H1 (cell line): ENCODE measurements around the gene GSPT1. TPM values are rescaled to one million over a fixed set of nuclear protein-coding genes. Genes with fewer than 3 reads are reported as not detected.

Experiments
- CTCF ChIA-PET: fragments of 300-600 bp; sonication (Branson Sonifier 250); formaldehyde crosslinking; loops from one replicate; lab custom pipeline; 2021; ENCODE audit not compliant: partially characterized antibody; lab: Charles Lee
- POLR2A ChIA-PET: fragments of 300-600 bp; sonication (Branson Sonifier 250); formaldehyde crosslinking; loops from one replicate; lab custom pipeline; 2021; ENCODE audit warnings: inconsistent platforms; ENCODE audit not compliant: partially characterized antibody; lab: Charles Lee
- DNase-seq, 2 experiments: peaks; one replicate each; pipeline versions ENCODE4 v3.0.0 to v3.0.0-alpha.2; 2010 to 2022; ENCODE audit warnings: low spot score in 2 of 2, low read depth in 1 of 2, mixed read lengths in 1 of 2
- FAIRE-seq: peaks from 2 replicates; lab custom pipeline; 2011; peaks lifted over from hg19 to GRCh38; lab: Jason Lieb, UNC
- H2AFZ ChIP-seq: 2 replicates; pipeline ENCODE4 v1.8.1; 2012; ENCODE audit warnings: low read length, inconsistent platforms
- H2AK5ac ChIP-seq: 2 replicates; pipeline ENCODE4 v1.6.1; 2013; ENCODE audit warnings: low read depth, low read length
- H2BK120ac ChIP-seq: replicated peaks from 2 replicates; pipeline ENCODE3; 2013; ENCODE audit warnings: low read depth, low read length, inconsistent platforms
- H2BK12ac ChIP-seq: 2 replicates; pipeline ENCODE4 v1.6.1; 2013; ENCODE audit warnings: low read depth, low read length
- H2BK15ac ChIP-seq: 2 replicates; pipeline ENCODE4 v1.6.1; 2013; ENCODE audit warnings: low read length
- H2BK20ac ChIP-seq: 2 replicates; pipeline ENCODE4 v1.6.1; 2013; ENCODE audit warnings: low read length
- H2BK5ac ChIP-seq: 2 replicates; pipeline ENCODE4 v1.6.1; 2013; ENCODE audit warnings: low read depth, low read length
- H3K14ac ChIP-seq: 2 replicates; pipeline ENCODE4 v1.6.1; 2013; ENCODE audit warnings: inconsistent platforms; ENCODE audit not compliant: insufficient read length
- H3K18ac ChIP-seq: 2 replicates; pipeline ENCODE4 v1.6.1; 2013; ENCODE audit warnings: low read length; ENCODE audit errors: extremely low read depth
- H3K23ac ChIP-seq: 2 replicates; pipeline ENCODE4 v1.6.1; 2013; ENCODE audit warnings: inconsistent platforms; ENCODE audit not compliant: insufficient read length
- H3K23me2 ChIP-seq: 2 replicates; pipeline ENCODE4 v1.6.1; 2013; ENCODE audit warnings: low read depth, low read length
- H3K27ac ChIP-seq: 2 replicates; pipeline ENCODE4 v1.6.1; 2011; ENCODE audit warnings: low read depth, low read length, inconsistent platforms
- H3K27me3 ChIP-seq, 4 experiments: replicated peaks in 1 of 4; 1 replicate in 1 of 4; 2 replicates in 3 of 4; pipeline versions ENCODE4 v1.6.1 to v1.8.1; 2011 to 2013; ENCODE audit warnings: low read length in 3 of 4, mild to moderate bottlenecking in 3 of 4, inconsistent platforms in 2 of 4, mixed read lengths in 2 of 4, moderate library complexity in 1 of 4; ENCODE audit not compliant: control insufficient read depth in 3 of 4, insufficient read depth in 3 of 4; ENCODE audit errors: extremely low read depth in 1 of 4
- H3K36me3 ChIP-seq, 4 experiments: 2 replicates each; pipeline versions ENCODE4 v1.6.1 to v1.8.1; 2011 to 2013; ENCODE audit warnings: mild to moderate bottlenecking in 4 of 4, low read length in 3 of 4, moderate library complexity in 2 of 4, control low read depth in 1 of 4, inconsistent platforms in 1 of 4; ENCODE audit not compliant: insufficient read depth in 4 of 4, control insufficient read depth in 2 of 4
- H3K4ac ChIP-seq: replicated peaks from 2 replicates; pipeline ENCODE3; 2013; ENCODE audit warnings: low read length, low read depth, mixed read lengths, inconsistent platforms; ENCODE audit not compliant: insufficient read length
- H3K4me1 ChIP-seq, 4 experiments: replicated peaks in 1 of 4; 1 replicate in 1 of 4; 2 replicates in 3 of 4; pipeline versions ENCODE4 v1.6.1 to v1.8.1; 2011 to 2013; ENCODE audit warnings: low read length in 3 of 4, inconsistent platforms in 2 of 4, mixed read lengths in 1 of 4; ENCODE audit not compliant: insufficient read depth in 4 of 4, control insufficient read depth in 3 of 4
- H3K4me2 ChIP-seq, 2 experiments: 2 replicates each; pipeline versions ENCODE4 v1.6.1 to v1.8.1; 2011 to 2013; ENCODE audit warnings: low read depth in 2 of 2, low read length in 2 of 2, control low read depth in 1 of 2, inconsistent platforms in 1 of 2, mild to moderate bottlenecking in 1 of 2; ENCODE audit not compliant: insufficient read depth in 1 of 2
- H3K4me3 ChIP-seq, 4 experiments: fragments of 200-600, 300-600 bp in 1 of 4; sonication (generic), shearing (Covaris generic), sonication (Bioruptor Twin) in 1 of 4; 2 replicates each; pipeline versions ENCODE4 v1.5.1 to v1.8.1; 2011 to 2016; ENCODE audit warnings: low read length in 4 of 4, low read depth in 3 of 4, control low read depth in 2 of 4, inconsistent platforms in 2 of 4, mild to moderate bottlenecking in 2 of 4, mixed read lengths in 1 of 4, moderate library complexity in 1 of 4; ENCODE audit not compliant: insufficient read depth in 2 of 4; ENCODE audit errors: extremely low read depth in 1 of 4
- H3K56ac ChIP-seq: replicated peaks from 2 replicates; pipeline ENCODE3; 2013; ENCODE audit warnings: low read depth, mild to moderate bottlenecking, mixed read lengths, low read length, inconsistent platforms; ENCODE audit not compliant: insufficient read length
- H3K79me1 ChIP-seq: 2 replicates; pipeline ENCODE4 v1.6.1; 2013; ENCODE audit warnings: low read depth, low read length, control low read depth
- H3K79me2 ChIP-seq, 2 experiments: 2 replicates each; pipeline versions ENCODE4 v1.6.1 to v1.8.1; 2012 to 2013; ENCODE audit warnings: low read length in 2 of 2, mild to moderate bottlenecking in 2 of 2, inconsistent platforms in 1 of 2; ENCODE audit not compliant: insufficient read depth in 2 of 2, control insufficient read depth in 1 of 2
- H3K9ac ChIP-seq, 4 experiments: replicated peaks in 1 of 4; 1 replicate in 1 of 4; 2 replicates in 3 of 4; pipeline versions ENCODE4 v1.6.1 to v1.8.1; 2011 to 2013; ENCODE audit warnings: low read depth in 3 of 4, low read length in 3 of 4, control low read depth in 2 of 4, mild to moderate bottlenecking in 2 of 4, moderate library complexity in 2 of 4, inconsistent platforms in 1 of 4; ENCODE audit errors: extremely low read depth in 1 of 4
- H3K9me3 ChIP-seq, 2 experiments: 2 replicates each; pipeline versions ENCODE4 v1.6.1 to v1.8.1; 2012 to 2013; ENCODE audit warnings: mild to moderate bottlenecking in 2 of 2, moderate library complexity in 2 of 2, control low read depth in 1 of 2, inconsistent platforms in 1 of 2, low read depth in 1 of 2, low read length in 1 of 2, mixed read lengths in 1 of 2; ENCODE audit not compliant: insufficient read depth in 2 of 2
- H4K20me1 ChIP-seq, 2 experiments: replicated peaks in 1 of 2; 2 replicates each; pipeline versions ENCODE3 to v1.8.1; 2011 to 2013; ENCODE audit warnings: inconsistent platforms in 2 of 2, low read length in 2 of 2, mild to moderate bottlenecking in 1 of 2; ENCODE audit not compliant: insufficient read depth in 2 of 2, control insufficient read depth in 1 of 2
- H4K5ac ChIP-seq: 2 replicates; pipeline ENCODE4 v1.6.1; 2013; ENCODE audit warnings: low read length, low read depth, mixed read lengths, inconsistent platforms; ENCODE audit not compliant: insufficient read length
- H4K8ac ChIP-seq: 2 replicates; pipeline ENCODE4 v1.8.0; 2013; ENCODE audit warnings: mild to moderate bottlenecking, moderate library complexity, low read length, inconsistent platforms; ENCODE audit not compliant: insufficient read depth; ENCODE audit errors: extremely low read depth
- H4K91ac ChIP-seq: replicated peaks from 2 replicates; pipeline ENCODE3; 2013; ENCODE audit warnings: low read length, mixed read lengths, inconsistent platforms; ENCODE audit not compliant: insufficient read length
- KDM1A ChIP-seq: fragments of 200-600, 300-600 bp; sonication (generic); IDR thresholded peaks from 2 replicates; pipeline ENCODE4 v1.7.1; 2016; ENCODE audit warnings: mild to moderate bottlenecking, low read length, borderline replicate concordance
- RFX5 ChIP-seq: IDR thresholded peaks from 2 replicates; pipeline ENCODE4 v1.6.1; 2011; ENCODE audit warnings: low read depth, low read length, improper control_type of control experiment, borderline replicate concordance
- WGBS, 2 experiments: shearing (Covaris generic) in 1 of 2; methylation state at CpG; one replicate each; pipeline versions ENCODE4 v1.1.6 to v1.1.7; 2013 to 2015; ENCODE audit warnings: low lambda C conversion rate in 2 of 2, mixed read lengths in 2 of 2, inconsistent platforms in 1 of 2, low coverage in 1 of 2, missing lambda C conversion rate in 1 of 2; ENCODE audit not compliant: insufficient replicate concordance in 2 of 2, insufficient coverage in 1 of 2, insufficient read length in 1 of 2; ENCODE audit errors: extremely low coverage in 1 of 2, missing lambda C conversion rate in 1 of 2; 5-methylcytosine and 5-hydroxymethylcytosine counted together
- polyA plus RNA-seq, 7 experiments: library from polyadenylated mRNA; depleted of rRNA in 3 of 7; stranded (reverse) in 5 of 7; unstranded in 2 of 7; fragments of >200 nt in 5 of 7; fragments of 200-250 nt in 2 of 7; gene quantifications; 1 replicate in 5 of 7; 2 replicates in 1 of 7; 4 replicates in 1 of 7; pipeline versions ENCODE4 v1.2.1 to v1.2.3, GENCODE V29; 2011 to 2013; ENCODE audit warnings: missing spikeins in 2 of 7, mixed read lengths in 2 of 7
- total RNA-seq: library from RNA; stranded (reverse); fragmentation: NEBNext Ultra II Directional; extraction: Animal tissue kit (Norgen Biotek cat#: 25700); gene quantifications from 2 replicates; pipeline ENCODE4 v1.2.1, GENCODE V29; 2021

GSPT1 gene
- total and polyA plus RNA-seq, 2 of the 8 experiments (the other 6 are each of a cell fraction or from before 2014, with no cell fraction given) = 51.0 to 204 TPM

DNA sequence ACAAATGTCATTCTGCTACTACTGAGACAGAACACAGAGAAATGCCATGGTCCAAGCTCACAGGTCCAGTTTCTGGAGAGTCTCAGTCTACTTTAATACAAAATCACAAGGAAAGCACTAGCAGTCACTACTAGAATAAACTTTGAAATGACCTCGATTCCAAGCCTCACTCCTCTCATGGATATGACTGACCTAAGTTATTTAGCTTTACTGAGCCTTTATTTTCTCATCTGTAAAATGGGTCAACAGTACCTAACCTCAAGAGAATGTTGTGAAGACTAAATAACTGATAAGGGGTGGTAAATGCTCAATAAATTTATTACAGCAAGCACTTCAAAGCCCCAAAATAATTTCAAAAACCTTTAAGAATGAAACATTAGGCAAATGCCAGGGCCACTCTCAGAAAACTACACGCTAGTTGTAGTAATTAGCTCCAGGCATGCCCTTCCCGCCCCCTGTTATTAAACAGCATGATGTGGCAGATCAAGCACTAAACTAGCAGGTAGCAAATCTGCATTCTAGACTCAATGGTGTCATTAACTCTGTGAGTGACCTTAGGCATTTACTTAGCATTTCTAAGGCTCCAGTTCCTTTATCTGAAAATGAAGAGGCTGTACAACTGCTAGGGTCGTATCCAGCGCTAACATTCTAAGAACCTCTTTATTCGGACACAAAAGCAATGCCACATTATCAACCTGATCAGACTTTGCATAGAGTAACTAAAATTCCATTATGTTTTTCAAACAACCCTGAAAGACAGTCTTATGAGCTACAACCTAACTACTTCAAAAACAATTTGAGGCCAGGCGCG, 8.4 kb downstream of the GSPT1 start:
- H3K23ac ChIP-seq = no peak overlapping the region
- POLR2A ChIA-PET = interaction anchor here (1.8 kb wide), 1 partner anchor 8 kb away, joined by 4 read pairs; the partner anchor contains the start of gene GSPT1
- no peak overlapping the region for H2BK5ac ChIP-seq

More for the DNA sequence above, 8.4 kb downstream of the GSPT1 start:
- Histone ChIP-seq H3K23me2 (no peaks in the 10 kb centered on the region), H4K20me1 (peaks cover 15 to 24% of the 10 kb centered on the region in 2 experiments), H3K56ac (no peak overlapping the region), H3K79me2 (peaks cover 35 to 96% of the 10 kb centered on the region in 2 experiments), H2BK15ac (no peak overlapping the region), H3K9ac (no peak overlapping the region), H3K36me3 (peaks cover 0 to 6% (median 1%) of the 10 kb centered on the region in 4 experiments; a peak in 1 of 8 replicates), H3K79me1 (peaks cover 2% of the 10 kb centered on the region), H4K8ac (no peak overlapping the region), H3K9me3 (no peaks in the 10 kb centered on the region), H2BK120ac (no peak overlapping the region), H2BK12ac (no peak overlapping the region), H3K18ac (no peak overlapping the region), H2AK5ac (no peak overlapping the region), H3K27ac (no peak overlapping the region), H2AFZ (no peak overlapping the region), H4K5ac (no peak overlapping the region), H3K4me3 (no peak overlapping the region), H3K4me2 (no peak overlapping the region), H3K27me3 (no peaks in the 10 kb centered on the region), H4K91ac (no peak overlapping the region), H3K4me1 (peaks cover 0 to 3% (median 0%) of the 10 kb centered on the region in 4 experiments; a peak in 1 of 7 replicates), H3K14ac (no peak overlapping the region), H2BK20ac (no peak overlapping the region), H3K4ac (no peak overlapping the region)
- CTCF ChIA-PET = interaction anchor here (1.7 kb wide), 1 partner anchor 160 kb away, joined by 9 read pairs; no protein-coding TSS in a partner anchor
- TF ChIP-seq KDM1A (0 out of 2 replicates have a peak, but pooled peaks have one; percentile 28), RFX5 (no peak)
- DNase-seq = no peak
- FAIRE-seq = no peak
- 98% methylated on average over 8 of the region's 8 CpGs; no CpG with 5 or more reads in 1 of the 2 experiments for WGBS, 2 experiments
